Measurements from ENCODE around the gene TBX4.

DNA sequence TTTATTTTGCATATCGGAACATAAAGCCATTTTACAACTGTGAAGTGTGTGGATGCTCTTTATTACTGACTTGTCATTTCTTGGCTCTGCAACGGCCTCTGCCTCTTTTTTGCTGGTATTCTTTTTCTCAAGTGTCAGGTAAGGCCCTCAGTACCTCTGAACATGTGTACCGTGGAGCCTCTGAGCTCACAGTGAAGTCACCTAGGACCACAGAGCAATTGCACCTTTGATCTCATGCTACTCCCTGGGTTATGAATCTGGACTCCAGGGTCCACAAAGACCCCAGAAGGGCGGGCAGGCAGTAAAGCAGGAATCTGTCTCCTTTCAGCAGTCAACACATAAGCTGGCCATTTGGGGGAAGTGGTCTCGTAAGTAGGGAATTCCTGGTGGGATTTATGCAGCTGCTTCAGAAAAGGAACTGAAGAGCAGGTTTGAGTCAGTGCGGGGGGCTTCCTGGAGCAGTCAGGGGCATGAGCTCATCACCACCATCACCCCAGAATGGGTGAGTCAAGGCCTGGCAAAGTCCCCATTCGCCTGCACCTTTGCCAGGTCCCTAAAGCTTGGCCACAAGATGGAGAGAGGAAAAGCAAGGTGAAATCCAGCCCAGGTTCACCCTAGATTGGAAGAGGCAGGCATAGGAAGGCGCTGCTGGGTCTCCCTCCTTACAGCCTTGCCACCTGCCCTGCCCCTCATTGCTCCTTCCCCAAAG is 33.0 kb downstream of the TBX4 start:
- TF ChIP-seq, protein P1, sequence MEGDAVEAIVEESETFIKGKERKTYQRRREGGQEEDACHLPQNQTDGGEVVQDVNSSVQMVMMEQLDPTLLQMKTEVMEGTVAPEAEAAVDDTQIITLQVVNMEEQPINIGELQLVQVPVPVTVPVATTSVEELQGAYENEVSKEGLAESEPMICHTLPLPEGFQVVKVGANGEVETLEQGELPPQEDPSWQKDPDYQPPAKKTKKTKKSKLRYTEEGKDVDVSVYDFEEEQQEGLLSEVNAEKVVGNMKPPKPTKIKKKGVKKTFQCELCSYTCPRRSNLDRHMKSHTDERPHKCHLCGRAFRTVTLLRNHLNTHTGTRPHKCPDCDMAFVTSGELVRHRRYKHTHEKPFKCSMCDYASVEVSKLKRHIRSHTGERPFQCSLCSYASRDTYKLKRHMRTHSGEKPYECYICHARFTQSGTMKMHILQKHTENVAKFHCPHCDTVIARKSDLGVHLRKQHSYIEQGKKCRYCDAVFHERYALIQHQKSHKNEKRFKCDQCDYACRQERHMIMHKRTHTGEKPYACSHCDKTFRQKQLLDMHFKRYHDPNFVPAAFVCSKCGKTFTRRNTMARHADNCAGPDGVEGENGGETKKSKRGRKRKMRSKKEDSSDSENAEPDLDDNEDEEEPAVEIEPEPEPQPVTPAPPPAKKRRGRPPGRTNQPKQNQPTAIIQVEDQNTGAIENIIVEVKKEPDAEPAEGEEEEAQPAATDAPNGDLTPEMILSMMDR (conservative IDR thresholded peaks at IDR 0.05; ENCODE audit: low read depth, low read length): no peak
- no peak for TF ChIP-seq EZH2 (IDR thresholded peaks at IDR 0.05; ENCODE audit: low read length, unreplicated experiment)
- TF ChIP-seq EZH2phosphoT487 (IDR thresholded peaks at IDR 0.05; ENCODE audit: borderline replicate concordance, low read length): no peak

Measured in PC-3 (cell line).